H4 (cell line): ENCODE measurements around the gene SGO2. TPM values are rescaled to one million over a fixed set of nuclear protein-coding genes. Genes with fewer than 3 reads are reported as not detected.
"Not testable (repeated sequence)": the region's sequence is repeated elsewhere in the genome, so short reads cannot be mapped to it uniquely, and the experiment has no call there.

Experiments used
- DNase-seq: peaks from one replicate; pipeline ENCODE4 v3.0.0-alpha.2; 2015; ENCODE audit warnings: low spot score
- total RNA-seq: library from RNA; depleted of rRNA; stranded (reverse); fragments of >200 nt; shearing (Covaris generic); gene quantifications from 2 replicates; pipeline ENCODE4 v1.2.3, GENCODE V29; 2014

Gene SGO2
- total RNA-seq, 1 experiment from 2014 or later: 10.8 TPM

DNA sequence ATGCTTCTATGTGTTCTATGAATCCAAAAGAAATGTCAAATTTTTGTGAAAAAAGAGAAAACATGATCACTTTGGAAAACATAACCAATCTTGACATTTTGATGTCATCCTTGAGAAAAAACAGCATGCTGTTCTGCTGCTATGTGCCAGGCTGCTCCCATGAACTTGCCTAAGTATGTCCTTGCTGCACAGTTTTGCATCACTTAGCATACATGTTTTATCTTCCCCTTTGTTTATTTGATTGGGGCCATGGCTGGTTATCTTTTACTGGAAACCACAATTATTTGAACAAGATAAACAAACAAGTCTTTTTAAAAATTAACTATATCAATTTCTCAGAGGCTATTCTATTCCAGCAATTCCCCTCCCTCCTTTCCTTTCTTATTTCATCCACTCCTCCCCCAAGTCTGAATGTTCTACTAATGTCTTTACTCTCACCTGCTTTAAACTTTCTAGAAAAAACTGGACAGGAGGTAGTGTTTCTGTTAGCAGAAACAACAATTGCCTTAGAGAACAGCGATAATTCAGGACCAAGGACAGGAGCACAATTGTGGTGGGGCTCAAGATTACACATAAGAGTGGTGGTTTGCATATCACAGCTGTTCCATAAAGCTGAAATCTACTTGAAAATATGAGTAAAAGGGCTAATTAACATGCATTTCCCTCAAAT lies 66.5 kb downstream of the SGO2 start:
- DNase-seq: peak; percentile 37

DNA sequence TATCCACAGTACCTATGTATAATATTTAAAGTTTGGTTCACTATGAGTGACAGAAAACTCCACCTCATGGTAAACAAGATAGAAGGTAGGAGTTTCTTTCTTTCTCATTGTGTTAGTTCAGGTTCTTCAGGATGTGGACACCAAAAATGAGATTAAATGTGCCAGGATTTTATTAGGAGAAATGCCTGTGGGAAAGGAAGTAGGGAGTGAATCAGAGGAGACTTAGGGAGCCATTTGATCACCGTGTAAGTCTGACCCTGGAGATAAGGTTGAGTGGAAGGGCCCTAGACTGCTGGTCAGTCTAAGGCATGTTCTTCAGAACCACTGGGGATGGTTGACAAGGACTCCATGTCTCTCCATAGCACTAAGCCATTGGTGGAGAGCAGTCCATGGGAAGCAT lies 67.9 kb downstream of the SGO2 start:
- no peak for DNase-seq

DNA sequence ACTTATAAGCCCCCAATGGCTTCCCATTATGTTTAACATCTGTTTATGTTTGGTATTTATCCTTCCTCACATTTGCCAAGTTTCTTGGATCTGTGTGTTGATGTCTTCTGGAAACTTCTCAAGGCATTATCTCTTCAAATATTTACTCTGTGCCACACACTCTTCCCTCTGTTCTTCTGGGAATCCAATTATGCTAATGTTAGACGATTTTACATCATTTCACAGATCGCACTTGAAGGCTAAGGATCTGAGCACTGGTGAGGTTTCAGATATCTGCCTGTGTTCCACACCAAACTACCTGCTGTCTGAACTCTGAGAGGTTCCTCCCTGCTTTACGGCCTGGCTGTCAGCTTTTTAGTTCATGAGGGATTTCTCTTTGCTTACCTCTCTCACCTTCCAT lies 69.9 kb downstream of the SGO2 start:
- no peak for DNase-seq

DNA sequence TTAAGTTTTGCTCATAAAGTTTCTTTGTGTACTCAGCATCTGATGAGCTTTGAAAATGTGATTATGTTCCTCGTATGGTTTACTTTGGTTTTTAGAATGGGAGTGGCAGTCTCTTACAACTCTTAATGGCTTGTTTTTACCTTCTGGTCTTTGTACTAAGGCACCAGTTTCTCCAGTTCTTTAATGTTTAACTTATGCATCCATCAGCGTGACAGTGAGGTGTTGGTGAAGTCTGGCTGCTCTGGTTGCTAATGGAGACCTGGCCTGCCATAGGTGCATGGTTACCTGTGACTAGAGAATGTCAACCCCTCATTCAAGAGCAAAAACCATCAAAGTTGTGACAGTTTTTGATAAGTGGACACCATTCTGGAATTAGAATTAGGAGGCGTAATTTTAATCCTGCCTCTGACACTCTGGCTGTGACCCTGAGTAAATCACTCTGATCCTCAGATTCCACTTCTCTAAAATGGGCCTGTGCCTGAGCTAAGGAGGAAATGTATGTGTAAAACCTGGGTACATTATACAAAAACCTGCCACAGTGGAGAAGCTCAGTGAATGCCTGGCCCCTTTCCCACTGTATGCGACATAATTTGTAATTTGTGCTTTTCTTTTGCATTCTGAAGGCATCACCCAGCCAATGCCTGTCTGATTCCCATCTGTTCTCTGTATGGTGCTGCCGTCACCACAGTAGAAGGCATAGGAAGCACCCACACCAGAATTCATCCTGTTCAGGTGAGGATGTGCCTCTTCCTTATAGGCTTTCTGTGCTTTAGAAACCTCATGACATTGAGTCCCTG lies 71.0 kb downstream of the SGO2 start:
- no peak for DNase-seq

DNA sequence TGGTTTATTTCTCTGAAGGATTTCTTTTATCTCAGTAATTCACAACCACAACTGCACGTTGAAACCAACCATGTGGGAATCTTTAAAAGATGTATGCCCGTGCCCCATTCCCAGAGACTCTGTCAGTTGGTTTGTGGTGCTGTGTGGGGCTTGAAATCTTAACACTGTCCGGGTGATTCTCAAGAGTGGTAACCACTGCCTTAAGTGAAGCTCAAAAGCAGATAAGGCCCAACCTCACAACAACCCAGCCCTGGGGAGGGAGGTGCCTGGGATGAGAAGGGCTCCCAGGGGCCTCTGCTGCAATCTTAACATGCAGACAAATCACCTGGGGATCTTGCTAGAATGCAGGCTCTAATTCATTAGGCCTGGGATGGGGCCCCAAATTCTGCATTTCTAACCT lies 73.2 kb downstream of the SGO2 start:
- no peak for DNase-seq

DNA sequence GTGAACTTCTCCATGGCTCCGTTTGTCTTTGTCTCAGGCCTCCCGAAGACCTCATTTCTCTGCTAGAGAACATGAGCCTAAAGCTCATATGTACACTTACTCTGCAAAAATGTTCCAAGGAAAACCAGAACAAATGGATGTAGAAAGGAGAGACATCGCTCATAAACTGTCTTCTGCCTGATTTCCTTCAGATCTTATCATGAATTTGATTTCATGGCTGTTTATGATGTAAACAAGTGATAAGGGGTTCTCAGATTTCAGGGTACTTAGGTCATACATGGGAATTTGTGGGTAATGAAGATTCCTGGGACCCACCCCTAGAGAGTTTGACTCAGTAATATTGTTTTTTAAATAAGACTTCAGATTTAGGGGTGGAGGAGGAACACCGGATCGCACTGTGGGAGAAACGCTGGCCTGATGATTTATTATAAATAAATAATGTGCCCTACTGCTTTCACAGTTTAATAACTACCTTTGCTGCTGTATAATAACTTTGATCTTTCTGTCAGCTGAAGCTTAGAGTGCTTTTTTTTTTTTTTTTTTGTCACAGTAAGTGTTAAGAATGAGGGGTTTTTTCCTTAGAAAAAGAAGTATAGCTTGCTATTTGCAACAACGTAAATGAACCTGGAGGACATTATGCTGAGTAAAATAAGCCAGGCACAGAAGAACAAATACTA lies 74.7 kb downstream of the SGO2 start:
- DNase-seq: no peak

DNA sequence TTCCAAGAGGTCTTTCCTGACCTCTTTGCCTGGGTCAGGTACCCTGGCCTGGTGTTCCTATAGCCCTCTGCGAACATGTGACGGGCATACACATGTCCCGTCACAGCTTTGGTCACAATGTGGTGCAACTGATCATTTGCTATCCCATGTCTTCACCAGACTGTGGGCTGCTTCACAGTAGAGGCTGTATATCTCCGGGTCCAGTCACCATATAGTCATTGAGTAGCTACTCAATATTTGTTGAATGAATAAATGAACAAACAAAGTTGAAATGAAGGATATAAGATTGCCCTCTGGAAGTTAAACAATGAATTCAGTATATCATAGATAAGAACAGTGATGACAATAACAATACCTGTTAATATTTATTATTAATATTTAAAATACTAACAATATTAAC lies 76.6 kb downstream of the SGO2 start:
- DNase-seq: no peak

DNA sequence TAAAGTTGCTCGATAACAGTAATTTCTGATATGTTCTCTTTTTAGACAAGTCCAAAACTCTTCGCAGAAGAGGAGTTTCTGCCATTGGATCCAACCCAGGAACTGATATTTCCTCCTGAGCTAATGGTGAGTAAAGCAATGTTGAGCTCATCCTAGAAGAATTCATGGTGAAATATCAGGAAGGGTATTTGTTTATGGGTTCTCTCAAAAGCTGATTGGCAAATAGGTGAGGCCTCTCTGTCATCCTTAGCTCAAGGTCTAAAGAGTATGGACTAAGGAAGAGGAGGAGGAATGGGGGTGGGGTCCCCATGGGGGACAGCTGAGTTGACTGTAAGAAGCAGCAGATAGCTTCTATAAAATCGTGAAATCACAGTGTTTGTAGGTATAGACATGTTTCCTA lies 78.0 kb downstream of the SGO2 start:
- DNase-seq: no peak

DNA sequence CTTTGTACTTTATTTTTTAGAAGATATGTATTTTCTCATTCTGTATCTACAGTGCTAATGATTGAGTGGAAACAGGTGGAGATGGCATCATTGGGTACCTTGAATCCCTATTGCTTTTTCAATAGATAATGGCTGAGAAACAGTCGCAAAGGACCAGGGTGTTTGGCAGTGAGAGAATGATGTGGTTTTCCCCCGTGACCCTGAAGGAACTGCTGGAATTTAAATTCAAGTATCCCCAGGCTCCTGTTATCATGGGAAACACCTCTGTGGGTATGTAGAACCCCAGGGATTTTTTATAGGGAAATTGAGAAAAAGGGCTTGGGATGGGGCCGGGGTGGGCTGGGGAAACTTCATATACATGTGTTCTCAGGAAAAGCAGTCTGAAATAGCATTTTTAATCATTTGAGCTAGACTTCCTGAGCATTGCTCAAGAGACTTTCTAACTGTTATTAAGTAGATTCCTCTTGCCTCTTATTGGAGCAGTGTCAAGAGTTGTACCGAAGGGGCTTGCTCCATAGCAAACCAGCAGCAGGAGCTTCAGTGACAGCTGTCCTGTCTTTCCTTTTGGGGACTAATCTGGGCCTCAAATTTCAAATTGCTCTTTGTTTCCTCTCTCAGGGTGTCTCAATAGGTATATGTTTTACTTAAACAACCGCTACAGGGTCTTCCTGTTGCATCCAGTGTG lies 78.7 kb downstream of the SGO2 start:
- no peak for DNase-seq

DNA sequence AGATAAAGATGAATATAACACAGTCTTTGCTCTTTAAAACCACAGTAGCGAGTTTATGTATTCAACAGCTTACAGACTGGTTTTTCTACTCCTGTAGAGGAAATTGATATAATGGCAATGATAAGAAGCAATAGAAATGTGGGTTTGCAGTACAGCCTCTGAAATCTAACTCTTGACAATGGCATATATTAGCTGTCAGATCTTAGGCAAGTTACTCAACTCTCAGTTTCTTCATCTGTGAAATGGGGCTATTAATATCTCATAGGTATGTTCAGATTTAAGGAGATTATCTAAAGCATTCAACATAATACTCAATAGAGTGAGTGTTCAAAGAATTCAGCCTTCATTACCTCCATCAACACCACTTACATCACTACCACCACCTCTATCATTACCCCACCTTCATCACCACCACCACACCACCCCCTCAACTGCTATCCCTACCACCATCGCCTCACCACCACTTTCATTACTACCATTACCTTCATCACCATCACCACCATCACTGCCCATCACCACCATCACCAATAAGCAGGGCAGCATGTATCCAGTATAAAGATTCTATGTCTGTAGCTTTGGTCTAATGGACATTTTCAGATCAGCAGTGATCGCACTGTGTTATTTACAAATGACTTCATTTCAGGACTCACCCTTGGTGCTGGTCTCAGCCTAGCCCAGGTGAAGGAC lies 82.5 kb downstream of the SGO2 start:
- no peak for DNase-seq

DNA sequence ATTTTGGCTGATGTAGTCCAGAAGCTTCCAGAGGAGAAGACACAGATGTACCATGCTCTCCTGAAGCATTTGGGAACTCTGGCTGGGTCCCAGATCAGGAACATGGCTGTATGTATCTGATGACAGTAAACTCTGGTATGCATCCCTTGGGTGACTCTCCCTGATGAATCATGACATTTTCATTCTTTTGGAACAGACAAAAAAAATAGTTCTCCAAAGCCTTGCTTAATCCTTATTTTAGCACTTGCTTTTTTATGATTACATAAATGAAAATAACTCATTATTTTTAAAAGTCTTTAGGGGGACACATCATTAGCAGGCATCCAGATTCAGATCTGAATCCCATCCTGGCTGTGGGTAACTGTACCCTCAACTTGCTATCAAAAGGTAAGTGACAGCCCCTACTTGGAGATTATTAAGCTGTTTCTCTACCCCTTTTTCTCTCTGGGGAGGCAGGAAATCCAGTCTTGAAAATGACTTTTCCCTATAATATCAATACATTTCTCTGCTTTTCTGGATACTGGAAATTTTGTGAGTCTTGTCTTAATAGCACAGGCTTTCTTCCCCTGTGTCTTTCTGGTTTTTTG lies 83.1 kb downstream of the SGO2 start:
- DNase-seq: no peak

DNA sequence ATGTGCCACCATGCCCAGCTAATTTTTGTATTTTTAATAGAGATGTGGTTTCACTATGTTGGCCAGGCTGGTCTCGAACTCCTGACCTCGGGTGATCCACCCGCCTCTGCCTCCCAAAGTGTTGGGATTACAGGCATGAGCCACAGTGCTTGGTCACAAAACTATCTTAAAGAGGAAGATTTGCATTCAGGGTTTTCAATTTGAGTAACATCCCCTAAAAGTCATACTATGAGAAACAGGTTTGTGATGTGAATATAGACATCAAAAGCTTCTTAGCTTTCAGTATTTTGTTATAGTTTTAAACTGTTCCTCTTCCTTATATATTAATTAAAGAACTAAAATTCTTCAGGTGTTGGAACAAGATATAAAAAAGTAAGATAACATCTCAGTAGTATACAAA lies 84.2 kb downstream of the SGO2 start:
- DNase-seq: not testable (repeated sequence)

DNA sequence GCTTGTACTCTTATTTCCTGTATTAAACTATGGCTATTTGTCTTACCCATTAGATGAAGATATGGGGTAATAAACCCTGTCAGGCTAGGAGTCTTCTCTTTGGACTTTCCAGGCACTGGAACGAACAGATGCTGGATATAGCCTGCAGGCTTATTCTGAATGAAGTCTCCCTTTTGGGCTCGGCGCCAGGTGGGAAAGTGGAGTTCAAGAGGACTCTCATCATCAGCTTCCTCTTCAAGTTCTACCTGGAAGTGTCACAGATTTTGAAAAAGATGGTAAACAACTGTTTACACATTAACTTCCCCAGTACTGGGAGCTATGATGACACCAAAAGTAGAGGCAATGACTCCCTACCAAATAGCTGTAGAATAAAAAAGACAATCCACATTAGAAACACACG lies 87.7 kb downstream of the SGO2 start:
- no peak for DNase-seq

DNA sequence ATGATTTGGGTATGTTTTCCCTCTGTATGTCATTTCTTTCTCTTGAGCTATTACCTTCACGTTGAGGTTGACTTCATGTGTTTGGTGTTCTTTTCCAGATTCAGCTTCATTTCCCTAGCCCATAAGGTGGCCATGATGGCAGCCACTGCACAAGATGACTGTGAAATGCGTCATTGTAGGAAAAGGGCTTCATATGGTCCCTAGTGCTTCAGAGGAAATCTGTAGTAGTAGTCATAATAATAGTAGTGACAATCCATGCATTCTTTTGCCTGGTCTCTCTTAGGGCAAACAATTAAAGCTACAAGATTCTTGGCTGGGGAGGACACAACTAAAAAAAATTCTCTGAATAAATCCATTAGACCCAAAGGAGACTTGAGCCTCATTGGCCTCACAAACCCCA lies 88.2 kb downstream of the SGO2 start:
- no peak for DNase-seq

DNA sequence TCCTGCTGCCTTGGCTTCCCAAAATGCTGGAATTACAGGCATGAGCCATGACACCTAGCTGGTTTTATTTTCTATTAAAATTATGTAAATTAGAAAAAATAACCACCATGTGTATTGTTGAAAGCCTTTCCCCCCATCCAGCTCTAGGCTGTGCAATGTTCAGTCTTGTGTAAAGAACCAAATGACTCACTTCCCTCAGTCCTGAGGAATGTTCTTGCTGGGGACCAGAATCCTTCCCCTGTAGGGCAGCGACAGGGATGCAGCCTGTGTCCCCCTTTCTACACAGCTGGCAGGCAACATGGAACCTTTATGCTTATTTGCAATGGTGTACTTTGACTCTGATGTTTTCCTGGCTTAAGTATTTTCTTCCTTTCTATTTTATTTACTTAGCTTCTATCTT lies 89.2 kb downstream of the SGO2 start:
- DNase-seq: peak; percentile 44

DNA sequence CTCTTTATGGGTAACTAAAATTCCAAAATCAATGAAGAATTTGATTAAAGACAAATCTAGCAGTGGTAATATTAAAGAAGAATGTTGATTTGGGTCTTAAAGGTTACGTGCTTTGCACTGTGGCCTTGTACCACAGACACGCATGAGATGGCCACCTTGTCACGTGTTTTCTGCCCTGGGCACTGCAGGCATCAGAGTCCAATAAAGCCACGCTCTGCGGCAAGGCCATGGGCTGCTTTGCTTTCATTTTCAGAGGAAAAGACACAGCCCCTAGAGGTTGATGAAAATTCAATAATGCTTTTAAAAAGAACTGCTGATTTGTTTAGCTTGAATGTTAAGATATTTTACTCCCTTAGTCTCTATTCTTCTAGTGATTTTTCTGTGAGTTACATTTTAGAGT lies 90.2 kb downstream of the SGO2 start:
- peak; percentile 46 for DNase-seq

DNA sequence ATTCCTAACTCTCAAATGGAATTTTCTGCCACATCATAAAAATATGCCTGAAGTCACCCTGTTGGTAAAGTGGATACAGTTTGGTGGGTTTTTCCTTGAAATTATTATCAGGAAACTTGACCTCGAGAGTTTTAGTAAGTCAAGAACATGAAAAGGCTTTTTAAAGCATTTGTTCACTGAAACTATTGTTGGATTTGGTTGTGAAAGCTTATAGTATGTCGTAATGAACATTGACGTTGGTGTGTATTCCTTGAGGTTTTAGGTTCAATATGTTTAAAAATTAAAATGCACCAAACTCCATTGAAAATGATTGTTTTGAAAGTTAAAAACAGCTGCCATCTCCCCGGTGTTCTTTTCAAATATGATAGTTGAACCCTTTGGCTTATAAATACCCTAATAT lies 90.6 kb downstream of the SGO2 start:
- DNase-seq: no peak

DNA sequence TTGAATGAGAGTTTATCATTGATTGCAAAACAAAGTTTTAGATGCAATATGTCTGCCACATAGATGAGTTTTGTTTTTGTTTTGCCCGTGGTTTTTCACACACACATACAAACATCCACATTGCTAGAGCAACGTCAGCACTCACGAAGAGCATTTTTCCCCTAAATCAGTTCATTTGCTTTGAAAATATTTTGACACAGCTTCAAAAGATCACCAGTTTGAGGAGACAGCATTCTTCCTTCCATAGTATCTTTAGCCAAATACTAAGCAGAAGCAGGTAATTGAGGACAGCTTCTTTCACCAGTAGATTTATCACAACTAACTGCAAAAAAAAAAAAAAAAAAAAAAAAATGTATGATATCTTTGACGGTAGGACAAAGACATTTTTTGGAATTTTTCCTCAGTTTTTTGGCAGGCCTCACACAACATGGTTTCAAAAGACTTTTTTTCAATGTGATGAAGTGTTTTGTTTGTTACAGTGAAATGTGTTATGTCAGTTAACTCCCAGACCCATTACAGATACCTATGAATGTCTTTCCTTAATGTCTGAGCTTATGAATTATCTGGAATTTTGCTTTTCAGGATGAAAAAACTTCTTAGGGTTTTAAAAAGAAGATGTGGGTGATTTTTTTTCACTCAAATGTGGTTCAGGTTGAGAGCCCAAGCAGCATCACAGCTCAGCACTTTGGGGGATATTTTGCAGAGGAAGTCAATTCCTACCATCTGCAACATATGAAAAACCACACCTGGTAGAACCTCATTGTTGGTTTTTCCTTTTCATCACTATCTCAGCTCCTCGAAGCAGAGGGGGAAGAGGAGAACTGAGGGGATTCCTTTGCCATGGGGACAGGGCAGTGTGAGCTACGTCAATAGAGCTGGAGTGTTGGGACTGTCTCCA lies 91.4 kb downstream of the SGO2 start:
- DNase-seq: no peak

DNA sequence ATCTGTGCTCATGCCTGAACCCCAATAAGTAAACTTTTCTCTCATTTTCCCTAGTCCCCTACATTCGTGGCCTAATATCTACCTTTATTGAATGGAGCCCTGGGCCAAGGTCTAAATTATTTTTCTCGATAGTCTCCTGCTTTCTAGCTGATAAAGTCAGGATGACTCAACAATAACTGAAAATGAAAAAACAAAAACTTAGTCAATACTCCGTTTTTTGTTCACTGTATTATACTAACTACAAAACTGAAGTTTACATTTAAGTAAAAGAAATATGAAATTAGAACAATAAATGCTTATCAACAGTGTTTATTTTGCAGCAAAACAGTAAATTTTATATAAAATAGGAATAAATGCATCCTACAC lies 92.0 kb downstream of the SGO2 start:
- DNase-seq: no peak

DNA sequence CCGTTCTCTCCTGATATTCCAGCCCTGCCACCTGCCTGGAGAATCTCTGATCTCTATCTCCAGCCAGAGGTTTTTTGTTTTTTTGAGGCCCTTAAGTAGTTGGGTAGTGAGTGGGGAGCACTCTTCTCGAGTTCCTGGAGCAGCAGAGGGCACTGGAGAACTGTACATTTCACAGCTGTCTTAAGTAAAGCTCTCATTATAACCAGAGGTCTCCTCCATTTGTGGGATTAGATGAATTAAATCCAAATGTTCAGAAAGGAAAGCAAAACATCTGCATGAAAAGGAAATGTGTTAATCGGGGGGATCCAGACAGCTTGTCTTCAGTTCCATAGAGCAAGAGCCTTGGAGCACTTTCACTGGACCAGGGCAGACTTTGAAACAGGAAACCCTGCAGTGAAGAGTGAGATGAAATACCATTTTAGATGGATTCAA lies 92.6 kb downstream of the SGO2 start:
- no peak for DNase-seq
